ENCODE results near the gene MAN1C1. TPM values are rescaled to one million over a fixed set of nuclear protein-coding genes. Genes with fewer than 3 reads are reported as not detected.

MAN1C1 gene
- total RNA-seq, 1 donor from 2014 or later, result 5.4 TPM

DNA sequence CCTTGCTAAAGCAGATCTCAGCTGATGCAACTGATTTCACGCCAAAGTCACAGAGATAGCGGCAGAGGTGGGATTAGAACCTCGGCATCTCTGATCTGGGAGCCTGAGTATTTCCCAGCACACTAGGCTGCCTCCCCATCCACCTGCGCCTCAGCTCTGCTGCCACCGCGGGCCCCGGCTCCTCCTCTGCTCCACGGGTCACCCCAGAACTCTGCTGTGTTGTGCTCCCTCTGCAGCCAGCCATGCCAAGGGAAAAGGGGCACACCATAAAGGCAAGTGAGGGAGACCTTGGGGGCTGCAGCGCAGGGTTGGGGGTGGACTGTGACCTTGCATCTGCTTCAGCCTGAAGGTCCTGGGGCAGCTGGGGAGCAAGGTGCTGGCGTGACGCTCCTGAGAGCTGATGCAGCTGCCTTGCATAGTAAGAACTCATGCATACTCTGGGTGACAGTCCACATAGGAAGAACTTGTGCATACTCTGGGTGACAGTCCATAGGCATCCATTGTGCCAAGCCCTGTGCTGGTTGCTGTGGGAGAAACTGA is 68.7 kb downstream of the MAN1C1 start:
- H3K4me1 Mint-ChIP-seq (ENCODE audit: low read depth, unreplicated experiment), result no peaks in the 10 kb centered on the region
- H3K9me3 Mint-ChIP-seq (ENCODE audit: unreplicated experiment), result peaks cover 2% of the 10 kb centered on the region
- no peak for TF ChIP-seq CTCF (IDR thresholded peaks at IDR 0.05; ENCODE audit: partially characterized antibody, unreplicated experiment)
- no peak overlapping the region for H3K4me3 Mint-ChIP-seq (ENCODE audit: unreplicated experiment)
- DNase-seq, result no peak
- peaks cover 2% of the 10 kb centered on the region for H3K27me3 Mint-ChIP-seq (ENCODE audit: unreplicated experiment)
- no peaks in the 10 kb centered on the region for H3K36me3 Mint-ChIP-seq (ENCODE audit: unreplicated experiment)
- no peak overlapping the region for H3K27ac Mint-ChIP-seq (ENCODE audit: unreplicated experiment)

DNA sequence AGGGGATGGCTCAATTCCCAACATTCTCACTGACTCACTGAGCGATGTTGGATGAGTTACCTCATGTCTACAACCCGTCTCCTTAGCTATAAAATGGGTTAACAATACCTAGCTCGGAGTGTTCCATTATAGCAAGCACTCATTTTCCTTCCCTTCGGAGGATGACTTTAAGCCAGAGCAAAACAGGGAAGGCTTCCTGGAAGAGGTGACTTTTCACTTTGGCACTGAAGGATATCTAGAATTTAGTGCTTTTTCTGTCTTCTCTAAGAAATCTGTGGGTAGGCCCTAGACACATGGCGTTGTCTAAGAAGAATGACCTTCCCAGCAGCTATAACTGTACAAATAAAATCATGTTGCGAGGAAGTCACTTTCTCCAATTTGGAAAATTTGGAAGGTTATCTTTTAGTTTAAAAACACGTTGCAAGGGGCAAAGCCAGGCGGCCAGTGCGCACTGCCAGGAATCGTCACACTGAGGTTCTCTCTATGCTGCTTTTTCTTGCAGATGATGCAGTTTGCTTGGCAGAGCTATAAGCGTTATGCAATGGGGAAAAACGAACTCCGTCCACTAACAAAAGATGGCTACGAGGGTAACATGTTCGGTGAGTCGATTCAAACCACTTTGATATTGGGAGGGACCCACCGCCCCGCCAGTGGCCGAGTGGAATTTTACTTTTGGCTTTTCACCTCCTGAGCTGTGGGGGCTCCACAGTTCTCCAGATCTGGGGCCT is 69.5 kb downstream of the MAN1C1 start:
- Mint-ChIP-seq H3K9me3 (ENCODE audit: unreplicated experiment) (peaks cover 5% of the 10 kb centered on the region), H3K27ac (ENCODE audit: unreplicated experiment) (no peak overlapping the region), H3K27me3 (ENCODE audit: unreplicated experiment) (no peaks in the 10 kb centered on the region), H3K4me3 (ENCODE audit: unreplicated experiment) (no peak overlapping the region), H3K4me1 (ENCODE audit: low read depth, unreplicated experiment) (no peaks in the 10 kb centered on the region), H3K36me3 (ENCODE audit: unreplicated experiment) (no peaks in the 10 kb centered on the region)
- no peak for DNase-seq
- no peak for TF ChIP-seq CTCF (IDR thresholded peaks at IDR 0.05; ENCODE audit: partially characterized antibody, unreplicated experiment)

DNA sequence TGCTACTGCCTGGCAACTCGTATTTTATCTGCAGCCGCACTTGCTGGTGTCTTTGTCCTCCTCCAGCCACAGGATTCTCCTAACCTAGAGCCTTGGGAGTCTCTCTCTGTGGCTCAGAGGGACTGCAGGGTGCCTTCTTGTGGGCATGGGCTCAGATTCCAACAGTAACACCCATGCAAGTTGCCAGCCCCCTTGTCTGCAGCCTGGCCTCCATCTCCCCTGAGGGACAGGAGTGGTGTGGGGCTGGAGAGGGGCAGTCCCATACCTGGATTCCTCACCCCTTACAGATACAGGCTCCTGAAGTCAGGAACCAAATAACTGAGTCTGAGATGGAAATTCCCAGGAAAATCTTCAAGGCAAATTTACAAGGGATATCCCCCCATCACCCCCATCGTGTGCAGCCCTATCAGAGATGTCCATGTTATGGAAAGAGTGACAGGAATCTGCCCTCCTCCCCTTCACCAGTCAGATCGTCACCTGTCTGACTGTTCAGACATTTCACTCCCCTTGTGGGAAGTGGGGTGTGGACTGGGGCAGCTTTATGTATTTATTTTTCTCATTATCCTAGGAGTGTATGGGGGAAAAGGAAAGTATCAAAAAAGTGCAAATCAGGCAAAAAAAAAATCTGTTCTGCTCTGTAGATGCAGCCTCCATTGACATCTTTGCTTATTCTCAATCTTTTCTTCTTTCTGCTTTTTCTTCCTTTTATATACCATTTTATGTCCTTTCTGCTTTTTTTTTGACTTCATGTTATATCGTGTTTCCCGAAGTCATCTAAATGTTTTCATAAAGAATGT is 70.8 kb downstream of the MAN1C1 start:
- H3K27ac Mint-ChIP-seq (ENCODE audit: unreplicated experiment), result no peak overlapping the region
- no peaks in the 10 kb centered on the region for H3K36me3 Mint-ChIP-seq (ENCODE audit: unreplicated experiment)
- no peak for DNase-seq
- H3K4me3 Mint-ChIP-seq (ENCODE audit: unreplicated experiment), result no peak overlapping the region
- TF ChIP-seq CTCF (IDR thresholded peaks at IDR 0.05; ENCODE audit: partially characterized antibody, unreplicated experiment), result no peak
- H3K9me3 Mint-ChIP-seq (ENCODE audit: unreplicated experiment), result peaks cover 5% of the 10 kb centered on the region
- no peaks in the 10 kb centered on the region for H3K4me1 Mint-ChIP-seq (ENCODE audit: low read depth, unreplicated experiment)
- no peaks in the 10 kb centered on the region for H3K27me3 Mint-ChIP-seq (ENCODE audit: unreplicated experiment)

- Mint-ChIP-seq H3K36me3 (ENCODE audit: unreplicated experiment) (no peaks in the 10 kb centered on the region), H3K27ac (ENCODE audit: unreplicated experiment) (no peak overlapping the region), H3K9me3 (ENCODE audit: unreplicated experiment) (peaks cover 3% of the 10 kb centered on the region), H3K4me1 (ENCODE audit: low read depth, unreplicated experiment) (no peaks in the 10 kb centered on the region), H3K4me3 (ENCODE audit: unreplicated experiment) (no peak overlapping the region), H3K27me3 (ENCODE audit: unreplicated experiment) (no peaks in the 10 kb centered on the region)
- no peak for DNase-seq
- no peak for TF ChIP-seq CTCF (IDR thresholded peaks at IDR 0.05; ENCODE audit: partially characterized antibody, unreplicated experiment)
These were observed 72.0 kb downstream of the MAN1C1 start for GRCh38 chr1:25688390-25689119.
